MV-4-11 (cell line): Measurements from ENCODE around the gene CNTNAP2.
A peak's percentile ranks its signal among the peaks of the same experiment; 100 is the strongest.
"Not testable (repeated sequence)": the region's sequence is repeated elsewhere in the genome, so short reads cannot be mapped to it uniquely, and the experiment has no call there.

Source experiments
- DNase-seq: peaks from one replicate; lab custom pipeline; 2025; lab: John Stamatoyannopoulos, UW

The CNTNAP2 gene

GRCh38 chr7:148031811-148032210, 1915.2 kb downstream of the CNTNAP2 start:
- no peak for DNase-seq

DNA sequence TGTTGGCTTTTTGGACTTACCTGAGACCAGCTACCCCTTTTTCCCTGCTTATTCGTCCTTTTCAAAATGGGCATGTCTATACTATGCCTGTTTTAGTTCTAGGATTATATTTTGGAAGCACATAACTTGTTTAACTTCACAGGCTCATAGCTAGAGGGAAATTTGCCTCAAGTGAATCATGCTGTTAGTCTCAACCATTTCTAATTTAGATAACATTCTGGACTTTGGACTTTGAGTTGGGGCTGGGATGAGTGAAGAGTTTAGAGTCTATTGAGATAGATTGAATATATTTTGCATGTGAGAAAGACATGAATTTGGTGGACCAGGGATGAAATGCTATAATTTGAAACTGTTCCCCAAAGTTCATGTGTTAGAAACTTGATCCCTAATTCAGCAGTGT, 1919.3 kb downstream of the CNTNAP2 start:
- no peak for DNase-seq

- DNase-seq, result peak; percentile 87
These were observed 1920.4 kb downstream of the CNTNAP2 start for GRCh38 chr7:148037044-148037443.

- peak; percentile 73 for DNase-seq
These were observed 1924.6 kb downstream of the CNTNAP2 start for GRCh38 chr7:148041156-148041555.

DNA sequence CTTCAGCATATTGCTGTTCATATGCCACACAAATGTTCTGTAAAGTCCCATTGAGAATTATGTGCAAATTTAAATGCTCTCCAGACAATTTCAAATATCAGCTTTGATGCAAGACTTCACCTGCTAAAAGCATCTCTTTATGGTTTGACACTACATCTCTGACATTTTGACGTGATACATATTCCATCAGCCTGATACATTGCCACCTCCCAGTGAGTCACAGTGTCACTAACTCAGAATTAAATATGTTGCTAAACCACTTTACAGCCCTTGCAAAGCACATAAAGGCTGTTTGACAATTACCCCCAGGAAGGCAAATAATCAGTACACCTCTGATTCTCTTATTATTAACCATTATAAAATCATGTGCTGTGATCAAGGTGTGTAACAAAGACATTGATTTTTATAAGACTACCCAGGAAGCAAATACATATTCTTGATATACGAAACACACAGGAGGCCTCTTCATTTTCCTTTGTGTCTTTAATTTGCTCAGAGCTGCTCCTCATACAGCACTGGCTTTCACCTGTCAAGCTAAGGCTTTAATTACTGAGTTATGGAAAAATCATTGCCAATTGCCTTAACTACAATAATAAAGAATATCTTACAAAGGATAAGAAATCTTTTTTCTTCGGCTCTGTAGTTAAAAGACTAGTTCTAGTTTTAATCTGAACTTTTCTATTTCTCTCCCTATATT, 1926.5 kb downstream of the CNTNAP2 start:
- no peak for DNase-seq

DNA sequence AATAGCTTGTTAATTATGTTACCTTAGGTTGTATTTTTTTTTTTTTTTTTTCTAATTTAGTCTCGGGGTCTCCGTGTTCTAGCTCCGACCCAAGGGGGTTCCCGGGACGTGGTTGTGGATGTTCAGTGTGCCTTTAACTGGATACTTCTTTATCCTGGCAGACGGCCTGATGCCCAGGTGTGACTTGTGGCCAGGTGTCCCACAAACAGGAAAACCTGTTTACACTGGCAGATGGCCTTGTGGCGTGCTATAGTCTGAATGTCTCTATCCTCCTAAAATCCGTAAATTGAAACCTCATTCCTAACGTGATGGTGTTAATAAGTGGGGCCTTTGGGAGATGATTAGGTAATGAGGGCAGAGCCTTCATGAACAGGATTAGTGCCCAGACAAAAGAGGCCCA, 1927.6 kb downstream of the CNTNAP2 start:
- no peak for DNase-seq

DNA sequence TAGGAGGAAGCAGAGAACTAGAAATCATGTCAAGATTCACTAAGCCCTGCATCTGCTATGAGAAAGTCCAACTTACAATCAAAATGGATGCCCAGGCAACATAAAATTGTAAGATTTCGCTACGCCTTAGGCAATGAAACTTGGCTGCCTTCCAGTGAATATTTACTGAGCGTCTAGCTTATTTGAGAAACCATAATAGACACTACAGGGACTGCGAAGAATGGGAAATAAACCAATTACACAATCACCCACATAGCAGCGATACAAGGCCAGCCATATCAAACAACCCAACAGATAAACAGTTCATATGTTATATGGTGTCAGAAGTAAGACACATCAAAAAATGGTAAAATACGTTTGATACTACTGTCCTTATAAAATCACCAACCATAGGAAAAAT, 1928.9 kb downstream of the CNTNAP2 start:
- peak; percentile 40 for DNase-seq

- DNase-seq, result no peak
These were observed 1932.5 kb downstream of the CNTNAP2 start for GRCh38 chr7:148049068-148049467.

DNA sequence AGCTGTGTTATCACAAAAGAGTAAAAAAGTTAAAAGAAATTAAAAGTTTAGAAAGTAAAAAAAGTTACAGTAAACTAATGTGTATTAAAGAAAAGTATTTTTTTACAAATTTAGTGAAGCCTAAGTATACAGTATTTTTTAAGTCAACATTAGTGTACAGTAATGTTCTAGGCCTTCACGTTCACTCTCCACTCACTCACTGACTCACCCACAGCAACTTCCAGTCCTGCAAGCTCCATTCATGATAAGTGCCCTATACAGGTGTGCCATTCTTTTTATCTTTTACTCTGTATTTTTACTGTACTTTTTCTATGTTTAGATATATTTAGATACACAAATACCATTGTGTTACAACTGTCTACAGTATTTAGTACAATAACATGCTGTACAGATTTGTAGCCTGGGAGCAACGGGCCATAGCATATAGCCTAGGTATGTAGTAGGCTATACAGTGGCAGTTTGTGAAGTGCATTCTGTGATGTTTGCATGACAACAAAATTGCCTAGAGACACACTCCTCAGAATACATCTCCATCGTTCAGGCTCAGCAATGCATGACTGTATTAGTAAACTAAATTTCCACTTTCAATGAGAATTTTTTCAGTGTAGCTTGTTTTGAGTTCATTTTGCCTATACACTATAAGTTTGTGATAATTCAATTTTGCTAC, 1934.0 kb downstream of the CNTNAP2 start:
- no peak for DNase-seq

DNA sequence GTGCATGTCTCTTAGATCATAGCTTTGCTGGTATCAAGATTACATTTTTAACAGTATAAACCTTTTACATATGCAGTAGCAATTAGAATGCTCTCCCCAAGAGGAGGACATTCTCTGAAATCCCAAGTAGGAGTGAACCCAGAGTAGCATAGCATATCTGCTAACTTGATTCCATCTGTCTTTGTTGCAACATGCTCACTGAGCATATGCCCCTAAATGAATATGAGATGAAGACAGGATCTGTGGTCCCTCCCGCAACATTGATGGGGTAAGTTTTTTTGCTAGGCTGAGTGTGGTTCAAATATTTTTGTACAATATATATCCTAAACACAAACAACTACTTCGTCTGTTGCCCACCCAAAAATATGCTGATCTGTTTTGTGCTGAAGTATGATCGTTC, 1939.8 kb downstream of the CNTNAP2 start:
- no peak for DNase-seq

- no peak for DNase-seq
These were observed 1941.5 kb downstream of the CNTNAP2 start for GRCh38 chr7:148058092-148058491.

GRCh38 chr7:148058753-148059152, 1942.2 kb downstream of the CNTNAP2 start:
- DNase-seq, result no peak

- DNase-seq, result peak; percentile 82
These were observed 1944.1 kb downstream of the CNTNAP2 start for GRCh38 chr7:148060724-148061123.

GRCh38 chr7:148078111-148078510, 1961.5 kb downstream of the CNTNAP2 start:
- not testable (repeated sequence) for DNase-seq

DNA sequence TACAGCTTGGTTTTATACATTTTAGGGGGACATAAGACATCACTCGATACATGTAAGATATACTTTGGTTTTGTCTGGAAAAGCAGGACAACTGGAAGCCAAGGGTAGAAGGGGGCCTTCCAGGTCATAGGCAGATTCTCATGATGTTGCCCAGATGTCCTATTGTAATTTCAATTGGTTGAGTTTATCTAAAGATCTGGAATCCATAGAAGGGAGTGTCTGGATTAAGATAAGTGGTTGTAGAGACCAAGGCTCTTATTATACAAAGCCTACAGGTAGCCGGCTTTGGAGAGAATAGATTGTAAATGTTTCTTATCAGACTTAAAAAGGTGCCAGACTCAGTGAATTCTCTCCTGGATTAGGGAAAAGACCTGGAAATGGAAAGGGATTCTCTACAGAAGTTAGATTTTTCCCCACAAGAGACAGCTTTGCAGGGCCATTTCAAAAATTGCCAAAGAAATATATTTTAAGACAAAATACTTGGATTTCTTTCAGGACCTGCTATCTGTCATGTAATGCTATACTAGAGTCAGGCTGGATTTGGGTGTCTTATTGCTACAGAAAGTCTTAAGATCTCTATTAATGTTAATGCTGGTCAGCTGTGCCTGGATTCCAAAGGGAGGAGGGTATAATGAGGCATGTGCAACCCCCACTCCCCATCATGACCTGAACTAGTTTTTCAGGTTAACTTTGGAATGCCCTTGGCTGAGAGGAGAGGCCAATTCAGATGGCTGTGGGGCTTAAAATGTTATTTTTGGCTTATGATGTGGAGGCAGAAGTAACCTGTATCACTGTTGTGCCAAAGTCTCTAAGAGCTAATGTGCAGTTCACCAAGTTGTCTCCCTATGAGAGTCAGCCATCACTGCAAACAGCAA, 1962.8 kb downstream of the CNTNAP2 start:
- DNase-seq, result no peak

- no peak for DNase-seq
These were observed 1966.8 kb downstream of the CNTNAP2 start for GRCh38 chr7:148083448-148083847.

DNA sequence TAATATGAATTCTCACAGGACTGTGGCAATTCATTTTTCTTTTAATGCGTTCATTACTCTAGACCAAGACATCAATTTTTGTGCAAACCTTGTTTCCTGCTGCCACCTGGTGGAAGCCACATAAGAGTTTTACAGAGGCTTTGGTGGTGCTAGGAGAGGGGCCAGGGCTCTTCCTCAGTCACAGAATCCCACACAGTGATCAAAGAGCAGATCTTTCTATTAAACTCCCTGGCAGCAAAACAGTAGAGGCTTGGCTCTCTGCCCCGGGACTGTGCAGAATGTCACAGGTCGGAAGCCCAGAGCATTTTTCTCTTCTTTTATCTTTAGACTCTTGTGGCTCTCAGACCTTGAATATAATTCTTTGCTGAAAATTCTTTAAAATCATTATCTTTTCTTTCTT, 1967.5 kb downstream of the CNTNAP2 start:
- DNase-seq, result peak; percentile 45

DNA sequence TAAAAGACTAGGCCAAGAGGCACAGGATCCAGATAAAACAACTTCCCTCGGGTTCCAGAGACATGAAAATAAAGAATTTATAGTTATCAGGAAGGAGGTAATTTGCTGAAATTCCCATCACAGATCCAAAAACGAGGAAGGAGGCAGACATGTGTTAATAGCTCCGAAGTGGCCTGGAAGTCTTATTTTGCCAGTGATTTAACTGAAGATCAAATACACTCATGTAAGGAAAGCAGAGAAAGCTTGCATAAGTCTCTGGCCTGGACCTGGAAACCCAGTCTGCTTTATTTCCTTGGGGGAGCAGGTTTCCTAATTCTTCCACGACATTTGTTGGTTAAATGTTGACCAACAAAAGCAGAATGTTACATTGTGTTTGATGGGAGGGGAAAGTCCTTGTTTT, 1975.3 kb downstream of the CNTNAP2 start:
- no peak for DNase-seq

- DNase-seq, result no peak
These were observed 1977.0 kb downstream of the CNTNAP2 start for GRCh38 chr7:148093375-148094166.

DNA sequence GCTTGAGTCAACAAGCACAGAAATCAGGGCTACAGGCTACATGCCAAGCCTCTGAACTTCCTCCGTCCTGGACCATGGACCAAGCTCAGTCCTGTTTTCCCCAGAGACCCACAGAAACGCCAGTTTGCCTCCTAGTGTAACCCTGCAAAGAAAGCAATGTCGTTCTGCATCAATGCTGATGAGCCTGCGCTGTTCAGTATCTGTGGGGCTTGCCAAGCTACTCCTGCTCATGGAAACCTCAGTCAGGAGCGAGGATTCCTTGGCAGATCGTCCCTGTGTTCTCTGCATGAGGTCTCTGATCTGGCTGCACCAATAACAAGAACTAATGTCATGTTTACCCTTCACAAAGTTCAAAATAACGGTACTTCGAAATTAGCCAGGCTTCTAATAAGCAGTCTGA, 1978.5 kb downstream of the CNTNAP2 start:
- no peak for DNase-seq

DNA sequence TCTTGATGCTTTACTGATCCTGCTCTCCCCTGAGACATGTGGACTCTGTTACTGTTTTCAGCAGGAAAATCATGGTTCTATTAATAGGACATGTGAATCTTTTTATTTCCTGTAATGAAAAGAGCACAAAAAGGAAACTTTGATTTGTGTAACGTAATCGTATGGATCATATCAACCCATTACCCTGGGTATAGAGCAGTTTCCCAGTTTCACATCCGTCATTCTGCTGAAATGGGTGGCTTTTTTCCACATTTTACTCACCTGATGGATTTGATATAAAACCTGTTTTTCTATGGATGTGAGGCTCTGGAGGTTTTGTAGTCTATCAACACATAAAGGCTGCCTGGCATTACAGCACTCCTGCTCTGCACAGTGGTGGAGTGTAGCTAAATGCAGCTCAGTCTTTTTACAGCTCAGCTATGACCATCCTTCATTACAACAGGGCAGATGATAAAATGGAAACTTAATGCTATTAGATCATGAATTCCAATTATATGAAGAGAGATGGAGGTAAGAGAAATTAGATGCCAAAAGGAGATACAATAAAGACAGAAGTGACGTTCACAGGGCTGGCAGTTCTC, 1987.6 kb downstream of the CNTNAP2 start:
- DNase-seq, result no peak

DNA sequence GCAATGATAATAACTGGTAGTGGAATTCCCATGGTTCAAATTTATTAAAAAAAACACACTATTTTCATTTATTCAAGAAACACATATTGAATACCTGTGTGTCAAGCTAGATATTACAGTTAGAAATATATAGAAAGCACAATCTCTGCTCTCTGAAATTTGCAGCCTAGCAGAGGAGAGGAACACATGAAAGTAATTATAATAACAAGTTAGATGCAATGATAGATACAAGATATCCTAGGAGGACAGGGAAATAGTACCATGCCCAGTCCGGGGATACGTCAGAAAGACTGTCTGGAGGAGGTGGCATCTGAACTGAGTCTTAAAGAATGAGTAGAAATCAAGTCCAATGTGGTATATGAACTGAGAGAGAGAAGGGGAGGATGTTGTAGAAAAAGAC, 1988.3 kb downstream of the CNTNAP2 start:
- DNase-seq, result no peak
